Small intestine (tissue), 7 donors: Measurements from ENCODE around the gene VWA1. TPM values are rescaled to one million over a fixed set of nuclear protein-coding genes. Genes with fewer than 3 reads are reported as not detected.

ENCODE experiments used
- DNase-seq, 2 donors: peaks; one replicate each; pipeline versions ENCODE4 v3.0.0 to v3.0.0-alpha.2; 2013
- FAIRE-seq: peaks from 2 replicates; lab custom pipeline; 2012; peaks lifted over from hg19 to GRCh38; lab: Jason Lieb, UNC
- H3K27ac ChIP-seq, 3 donors: one replicate each; pipeline ENCODE4 v1.5.1; 2013; ENCODE audit warnings: low read length in 2 of 3, mild to moderate bottlenecking in 2 of 3, control low read depth in 1 of 3, inconsistent platforms in 1 of 3, low read depth in 1 of 3, moderate library complexity in 1 of 3
- H3K27me3 ChIP-seq, 3 donors: one replicate each; pipeline ENCODE4 v1.6.1; 2013; ENCODE audit warnings: low read length in 3 of 3, inconsistent platforms in 1 of 3; ENCODE audit not compliant: control insufficient read depth in 3 of 3, insufficient read depth in 3 of 3
- H3K36me3 ChIP-seq, 3 donors: one replicate each; pipeline ENCODE4 v1.6.1; 2013; ENCODE audit warnings: low read length in 3 of 3, inconsistent platforms in 1 of 3, low read depth in 1 of 3, mild to moderate bottlenecking in 1 of 3, moderate library complexity in 1 of 3; ENCODE audit not compliant: control insufficient read depth in 3 of 3, insufficient read depth in 2 of 3
- H3K4me1 ChIP-seq, 3 donors: one replicate each; pipeline ENCODE4 v1.6.1; 2013; ENCODE audit warnings: low read length in 2 of 3, inconsistent platforms in 1 of 3, low read depth in 1 of 3, mild to moderate bottlenecking in 1 of 3, moderate library complexity in 1 of 3; ENCODE audit not compliant: control insufficient read depth in 3 of 3, insufficient read depth in 2 of 3
- H3K4me3 ChIP-seq, 3 donors: one replicate each; pipeline ENCODE4 v1.5.1; 2013; ENCODE audit warnings: low read length in 3 of 3, control low read depth in 1 of 3, inconsistent platforms in 1 of 3, low read depth in 1 of 3, mild to moderate bottlenecking in 1 of 3, moderate library complexity in 1 of 3
- H3K9me3 ChIP-seq, 2 donors: one replicate each; pipeline ENCODE4 v1.6.1; 2013; ENCODE audit warnings: low read depth in 1 of 2, low read length in 1 of 2; ENCODE audit not compliant: control insufficient read depth in 2 of 2, insufficient read depth in 1 of 2
- WGBS, 3 donors: extraction: QIAGEN DNeasy Blood & Tissue Kit; methylation state at CpG; one replicate each; pipeline ENCODE4 v1.1.7; 2013; 5-methylcytosine and 5-hydroxymethylcytosine counted together
- polyA plus RNA-seq, 4 donors: library from polyadenylated mRNA; stranded (reverse) in 3 of 4; unstranded in 1 of 4; fragments of 200-250 nt in 3 of 4; fragments of 120-200 nt in 1 of 4; gene quantifications; one replicate each; pipeline versions ENCODE4 v1.2.1 to v1.2.3, GENCODE V29; 2013
- donor health status: healthy with polysubstance abuse.
- donor health status: control.
- donor health status: control.
- donor health status: Bipolar disorder and iron deficiency.
- donor health status: healthy.

VWA1 gene
- polyA plus RNA-seq, 4 donors: 0.67 to 122 (median 6.9) TPM

DNA sequence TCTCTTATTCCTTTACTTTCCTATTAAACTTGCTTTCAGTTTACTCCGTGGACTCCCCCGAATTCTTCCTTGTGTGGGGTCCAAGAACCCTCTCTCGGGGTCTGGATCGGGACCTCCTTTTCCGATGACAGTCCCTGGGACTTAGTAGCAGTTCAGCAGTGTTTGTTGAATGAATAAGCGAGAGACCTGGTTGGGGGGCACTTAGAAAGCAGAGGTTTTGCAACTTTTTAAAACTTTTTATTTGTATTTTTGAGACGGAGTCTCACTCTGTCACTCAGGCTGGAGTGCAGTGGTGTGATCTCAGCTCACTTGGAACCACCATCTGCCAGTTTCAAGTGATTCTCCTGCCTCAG is 12.3 kb upstream of the VWA1 start:
- WGBS, 3 donors: 83 to 94% (median 87%) methylated on average over 7 of the region's 7 CpGs
- no peak for DNase-seq
- Histone ChIP-seq H3K36me3 (no peaks in the 10 kb centered on the region), H3K4me1 (peaks cover 0 to 12% (median 0%) of the 10 kb centered on the region in 3 donors), H3K4me3 (no peak overlapping the region), H3K9me3 (peaks cover 0 to under 1% of the 10 kb centered on the region in 2 donors), H3K27ac (no peak overlapping the region), H3K27me3 (peaks cover 1 to 21% (median 10%) of the 10 kb centered on the region in 3 donors)
- no peak for FAIRE-seq

GRCh38 chr1:1424707-1425106 is 10.8 kb upstream of the VWA1 start:
- Histone ChIP-seq H3K27ac (no peak overlapping the region), H3K9me3 (peaks cover 0 to 2% of the 10 kb centered on the region in 2 donors), H3K27me3 (peaks cover under 1 to 16% (median 7%) of the 10 kb centered on the region in 3 donors), H3K36me3 (no peaks in the 10 kb centered on the region), H3K4me3 (no peak overlapping the region), H3K4me1 (peaks cover 0 to 17% (median 0%) of the 10 kb centered on the region in 3 donors)
- FAIRE-seq: no peak
- WGBS, 3 donors: 87 to 88% (median 88%) methylated on average over 15 of the region's 15 CpGs
- DNase-seq: no peak

DNA sequence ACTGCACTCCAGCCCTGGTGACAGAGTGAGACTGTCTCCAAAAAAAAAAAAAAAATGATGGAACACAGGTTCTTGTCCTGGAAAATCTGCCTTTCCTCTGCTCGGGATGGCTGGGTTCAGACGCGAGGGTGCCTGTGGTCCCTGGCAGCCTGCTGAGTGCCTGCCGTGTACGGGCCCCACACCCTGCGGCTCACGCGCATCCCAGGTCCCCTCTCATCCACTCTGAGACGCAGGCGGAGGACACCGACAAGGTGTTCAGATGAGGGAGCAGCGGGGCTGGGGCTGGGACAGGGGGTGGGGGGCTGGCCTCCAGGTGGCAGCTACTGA is 10.1 kb upstream of the VWA1 start:
- H3K4me1 ChIP-seq: peaks cover 0 to 24% (median 0%) of the 10 kb centered on the region in 3 donors
- DNase-seq: no peak

GRCh38 chr1:1425753-1426495 is 9.6 kb upstream of the VWA1 start:
- Histone ChIP-seq H3K4me3 (no peak overlapping the region), H3K4me1 (peaks cover 0 to 29% (median 0%) of the 10 kb centered on the region in 3 donors), H3K9me3 (peaks cover 0 to 2% of the 10 kb centered on the region in 2 donors), H3K27ac (no peak overlapping the region), H3K27me3 (peaks cover 0 to 12% (median 4%) of the 10 kb centered on the region in 3 donors), H3K36me3 (no peaks in the 10 kb centered on the region)
- no peak for DNase-seq
- no peak for FAIRE-seq
- 14 to 37% (median 27%) methylated on average over 18 to 33 of the region's 33 CpGs for WGBS, 3 donors

More for the DNA sequence above, 10.1 kb upstream of the VWA1 start:
- Histone ChIP-seq H3K36me3 (no peaks in the 10 kb centered on the region), H3K27me3 (peaks cover 0 to 16% (median 5%) of the 10 kb centered on the region in 3 donors), H3K4me3 (no peak overlapping the region), H3K9me3 (peaks cover 0 to 2% of the 10 kb centered on the region in 2 donors), H3K27ac (no peak overlapping the region)
- FAIRE-seq: no peak
- 77 to 84% (median 81%) methylated on average over 12 of the region's 12 CpGs for WGBS, 3 donors

DNA sequence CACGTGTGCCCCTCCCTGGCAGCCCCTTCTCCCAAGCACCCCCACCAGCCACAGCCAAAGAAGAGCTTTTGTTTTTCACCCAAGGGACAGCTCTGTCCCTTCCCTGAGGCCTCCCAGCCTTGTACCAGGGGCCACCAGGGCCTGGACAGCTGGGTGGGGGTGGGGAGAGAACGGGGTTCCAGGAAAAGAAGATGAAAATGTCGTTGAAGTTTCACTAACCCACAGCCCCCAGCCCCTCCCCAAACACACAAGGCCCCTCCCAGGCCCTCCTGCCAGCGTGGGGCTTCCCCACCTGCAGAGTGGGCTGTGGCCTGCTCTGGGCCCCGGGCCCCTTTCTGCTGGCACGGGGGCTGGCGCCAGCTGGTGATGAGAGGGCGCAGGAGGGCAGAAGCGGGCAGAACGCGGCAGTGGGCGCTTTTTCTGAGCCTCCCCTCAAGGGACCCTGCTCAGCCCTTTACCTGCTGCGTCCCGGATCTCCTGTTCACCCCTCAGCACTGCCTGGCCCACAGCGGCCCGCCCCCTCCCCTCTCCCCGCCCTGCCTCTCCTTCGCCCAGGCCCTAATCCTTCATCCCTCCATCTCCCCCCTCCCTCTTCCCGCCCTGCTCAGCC is 8.9 kb upstream of the VWA1 start:
- DNase-seq: no peak
- H3K27ac ChIP-seq: no peak overlapping the region
- H3K36me3 ChIP-seq: no peaks in the 10 kb centered on the region
- H3K9me3 ChIP-seq: peaks cover 0 to 2% of the 10 kb centered on the region in 2 donors
- FAIRE-seq: no peak
- 10 to 31% (median 24%) methylated on average over 11 to 19 of the region's 19 CpGs for WGBS, 3 donors
- H3K4me3 ChIP-seq: no peak overlapping the region
- peaks cover 0 to 6% (median 0%) of the 10 kb centered on the region in 3 donors for H3K27me3 ChIP-seq
- H3K4me1 ChIP-seq: peaks cover 0 to 36% (median 0%) of the 10 kb centered on the region in 3 donors

DNA sequence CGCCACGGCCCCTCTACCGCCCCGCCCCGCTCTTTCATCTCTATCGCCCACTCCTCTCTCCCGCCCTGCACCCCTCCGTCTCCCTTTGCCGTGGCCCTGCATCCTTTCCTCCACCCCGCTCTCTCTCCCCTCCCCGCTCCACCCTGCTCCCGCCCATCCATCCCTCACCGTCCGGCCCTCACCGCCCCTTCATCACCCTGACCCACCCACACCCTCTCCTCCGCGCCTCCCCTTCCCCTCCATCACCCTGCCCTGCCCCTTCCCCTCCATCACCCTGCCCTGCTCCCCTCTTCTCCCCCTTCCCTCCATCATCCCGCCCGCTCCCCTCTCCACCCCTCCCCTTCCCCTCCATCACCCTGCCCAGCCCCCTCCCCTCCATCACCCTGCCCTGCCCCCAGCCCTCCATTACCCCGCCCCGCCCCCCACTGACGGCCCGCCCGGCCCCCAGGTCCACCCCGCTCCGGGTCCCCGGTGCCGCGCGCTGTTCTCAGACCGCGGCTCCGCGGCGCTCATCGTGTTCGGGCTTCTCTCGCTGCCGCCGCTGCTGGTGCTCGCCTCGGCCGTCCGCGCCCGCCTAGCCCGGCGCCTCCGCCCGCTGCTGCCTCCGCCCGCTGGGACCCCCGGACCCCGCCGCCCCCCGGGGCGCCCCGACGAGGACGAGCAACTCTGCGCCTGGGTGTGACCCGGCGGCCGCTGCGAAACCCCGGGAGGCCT is 8.2 kb upstream of the VWA1 start:
- Histone ChIP-seq H3K36me3 (no peaks in the 10 kb centered on the region), H3K9me3 (peaks cover 0 to 2% of the 10 kb centered on the region in 2 donors), H3K4me1 (peaks cover 0 to 43% (median 2%) of the 10 kb centered on the region in 3 donors), H3K27ac (no peak overlapping the region), H3K27me3 (peaks cover 0 to 6% (median 0%) of the 10 kb centered on the region in 3 donors), H3K4me3 (no peak overlapping the region)
- WGBS, 3 donors: 9 to 22% (median 11%) methylated on average over 34 to 66 of the region's 66 CpGs
- FAIRE-seq (no peak), DNase-seq (no peak)

GRCh38 chr1:1427820-1428148 is 7.7 kb upstream of the VWA1 start:
- H3K27ac ChIP-seq: no peak overlapping the region
- DNase-seq (no peak), FAIRE-seq (no peak)
- peaks cover 0 to 48% (median 5%) of the 10 kb centered on the region in 3 donors for H3K4me1 ChIP-seq
- no peak overlapping the region for H3K4me3 ChIP-seq
- H3K36me3 ChIP-seq: no peaks in the 10 kb centered on the region
- peaks cover 0 to 2% of the 10 kb centered on the region in 2 donors for H3K9me3 ChIP-seq
- 0 to 2% (median 2%) methylated on average over 7 to 20 of the region's 22 CpGs for WGBS, 3 donors
- H3K27me3 ChIP-seq: peaks cover 0 to 6% (median 0%) of the 10 kb centered on the region in 3 donors

DNA sequence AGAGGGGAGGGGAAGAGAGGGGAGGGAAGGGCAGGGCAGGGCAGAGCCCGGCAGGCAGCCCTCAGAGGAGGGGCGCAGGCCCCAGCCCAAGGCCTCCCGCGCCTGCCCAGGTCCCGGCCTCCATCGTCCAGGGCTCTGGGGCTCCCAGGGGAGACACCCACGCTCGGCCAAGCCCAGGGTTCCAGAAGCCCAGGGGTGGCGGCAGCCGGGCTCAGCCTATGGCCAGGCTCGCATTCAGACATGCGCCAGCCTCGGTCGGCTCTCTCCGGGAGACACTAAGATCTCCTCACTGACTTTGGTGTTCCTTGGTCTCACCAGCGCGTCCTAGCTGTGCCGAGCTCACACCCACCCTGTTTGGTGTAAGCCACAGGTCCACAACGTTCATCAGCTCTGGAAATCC is 7.3 kb upstream of the VWA1 start:
- FAIRE-seq: no peak
- Histone ChIP-seq H3K36me3 (no peaks in the 10 kb centered on the region), H3K27ac (peak overlapping the region in 1 of 3 donors; percentile 34), H3K27me3 (peaks cover 0 to 6% (median 0%) of the 10 kb centered on the region in 3 donors), H3K4me1 (peaks cover 0 to 52% (median 5%) of the 10 kb centered on the region in 3 donors), H3K4me3 (no peak overlapping the region), H3K9me3 (peaks cover 0 to 2% of the 10 kb centered on the region in 2 donors)
- 71 to 78% (median 76%) methylated on average over 13 to 19 of the region's 19 CpGs for WGBS, 3 donors
- DNase-seq: no peak
